ENCODE results near the gene DYRK1A.

GRCh38 chr21:37391666-37392065, 25.1 kb downstream of the DYRK1A start:
- TF ChIP-seq ATF2 (tag by site-specific recombination; IDR thresholded peaks at IDR 0.05; ENCODE audit: low read depth) = no peak
- TF ChIP-seq CTCF (tag by site-specific recombination; IDR thresholded peaks at IDR 0.05) = no peak
- TF ChIP-seq SETDB1 (IDR thresholded peaks at IDR 0.05; ENCODE audit: insufficient read length, low read length) = no peak

Data from HEK293 (cell line).